BLaER1 (cell line): ENCODE results near the gene LRRC27.

Experiments
- H3K27ac ChIP-seq: shearing (Covaris generic); formaldehyde crosslinking; 2 replicates; pipeline ENCODE4 v1.8.1; 2022
- H3K27me3 ChIP-seq: shearing (Covaris generic); formaldehyde crosslinking; 2 replicates; pipeline ENCODE4 v1.8.1; 2022
- H3K36me3 ChIP-seq: shearing (Covaris generic); formaldehyde crosslinking; 2 replicates; pipeline ENCODE4 v1.8.1; 2022
- H3K4me1 ChIP-seq: shearing (Covaris generic); formaldehyde crosslinking; 2 replicates; pipeline ENCODE4 v1.8.1; 2022
- H3K4me2 ChIP-seq: shearing (Covaris generic); formaldehyde crosslinking; 2 replicates; pipeline ENCODE4 v1.8.1; 2022
- H3K4me3 ChIP-seq: shearing (Covaris generic); formaldehyde crosslinking; 2 replicates; pipeline ENCODE4 v1.8.1; 2022
- H3K9ac ChIP-seq: shearing (Covaris generic); formaldehyde crosslinking; 2 replicates; pipeline ENCODE4 v1.8.1; 2022
- H3K9me3 ChIP-seq: shearing (Covaris generic); formaldehyde crosslinking; 2 replicates; pipeline ENCODE4 v1.8.1; 2022
- H4K20me1 ChIP-seq: shearing (Covaris generic); formaldehyde crosslinking; 2 replicates; pipeline ENCODE4 v1.8.1; 2022
- Cebpa-rat ChIP-seq: shearing (Covaris generic); IDR thresholded peaks from 2 replicates; pipeline ENCODE4 v1.8.1; 2022

Gene LRRC27

DNA sequence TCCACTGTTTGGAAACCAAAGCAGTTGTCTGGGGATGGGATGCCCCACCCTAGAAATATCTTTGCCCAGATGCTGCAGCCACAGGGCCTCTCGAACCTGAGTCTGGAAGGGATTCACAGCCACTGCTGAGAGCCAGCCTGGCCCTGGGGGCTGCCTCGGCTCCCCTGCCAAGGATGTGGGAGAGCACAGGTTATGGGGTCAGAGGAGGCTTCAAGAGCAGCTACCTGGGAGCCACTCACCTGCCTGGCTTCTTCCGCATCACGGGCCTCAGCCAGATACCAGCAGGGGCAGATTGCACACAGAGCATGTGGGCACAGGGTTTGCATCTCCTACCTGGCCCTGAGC, 59.7 kb downstream of the LRRC27 start:
- H3K9ac ChIP-seq, result no peak overlapping the region
- H3K27ac ChIP-seq, result no peak overlapping the region
- H3K4me1 ChIP-seq, result peaks cover 72% of the 10 kb centered on the region
- no peak overlapping the region for H3K4me3 ChIP-seq
- no peaks in the 10 kb centered on the region for H3K9me3 ChIP-seq
- peaks cover 28% of the 10 kb centered on the region; the same call in 1 of the 2 replicates for H3K27me3 ChIP-seq
- peaks cover 18% of the 10 kb centered on the region for H4K20me1 ChIP-seq
- H3K4me2 ChIP-seq, result no peak overlapping the region
- no peak for TF ChIP-seq Cebpa-rat
- no peaks in the 10 kb centered on the region for H3K36me3 ChIP-seq

DNA sequence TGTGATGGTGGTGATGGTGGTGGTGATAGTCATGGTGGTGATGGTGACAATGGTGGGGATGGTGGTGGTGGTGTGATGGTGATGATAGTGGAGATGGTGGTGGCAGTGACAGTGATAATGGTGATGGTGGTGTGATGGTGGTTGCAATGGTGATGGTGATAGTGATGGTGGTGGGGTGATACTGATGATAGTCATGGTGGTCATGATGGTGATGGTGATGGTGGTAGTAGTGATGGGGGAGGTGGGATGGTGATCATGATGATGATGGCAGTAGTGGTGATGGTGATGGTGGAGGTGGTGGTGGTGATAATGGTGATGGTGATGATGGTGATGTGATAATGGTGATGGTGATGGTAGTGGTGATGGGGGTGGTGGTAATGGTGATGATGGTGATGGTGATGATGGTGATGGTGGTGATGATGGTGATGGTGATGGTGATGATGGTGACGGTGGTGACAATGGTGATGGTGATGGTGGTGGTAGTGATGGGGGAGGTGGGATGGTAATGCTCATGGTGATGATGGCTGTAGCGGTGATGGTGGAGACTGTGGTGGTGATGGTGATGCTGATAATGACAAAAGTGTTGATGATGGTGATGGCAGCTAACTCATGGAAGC, 60.3 kb downstream of the LRRC27 start:
- no peaks in the 10 kb centered on the region for H3K36me3 ChIP-seq
- no peak overlapping the region for H3K4me3 ChIP-seq
- no peak overlapping the region for H3K27ac ChIP-seq
- H3K9me3 ChIP-seq, result no peaks in the 10 kb centered on the region
- H3K4me1 ChIP-seq, result peaks cover 66% of the 10 kb centered on the region
- H3K4me2 ChIP-seq, result no peak overlapping the region
- H3K27me3 ChIP-seq, result peaks cover 28% of the 10 kb centered on the region; the same call in 1 of the 2 replicates
- H3K9ac ChIP-seq, result no peak overlapping the region
- peaks cover 12% of the 10 kb centered on the region; the same call in 1 of the 2 replicates for H4K20me1 ChIP-seq
- no peak for TF ChIP-seq Cebpa-rat

DNA sequence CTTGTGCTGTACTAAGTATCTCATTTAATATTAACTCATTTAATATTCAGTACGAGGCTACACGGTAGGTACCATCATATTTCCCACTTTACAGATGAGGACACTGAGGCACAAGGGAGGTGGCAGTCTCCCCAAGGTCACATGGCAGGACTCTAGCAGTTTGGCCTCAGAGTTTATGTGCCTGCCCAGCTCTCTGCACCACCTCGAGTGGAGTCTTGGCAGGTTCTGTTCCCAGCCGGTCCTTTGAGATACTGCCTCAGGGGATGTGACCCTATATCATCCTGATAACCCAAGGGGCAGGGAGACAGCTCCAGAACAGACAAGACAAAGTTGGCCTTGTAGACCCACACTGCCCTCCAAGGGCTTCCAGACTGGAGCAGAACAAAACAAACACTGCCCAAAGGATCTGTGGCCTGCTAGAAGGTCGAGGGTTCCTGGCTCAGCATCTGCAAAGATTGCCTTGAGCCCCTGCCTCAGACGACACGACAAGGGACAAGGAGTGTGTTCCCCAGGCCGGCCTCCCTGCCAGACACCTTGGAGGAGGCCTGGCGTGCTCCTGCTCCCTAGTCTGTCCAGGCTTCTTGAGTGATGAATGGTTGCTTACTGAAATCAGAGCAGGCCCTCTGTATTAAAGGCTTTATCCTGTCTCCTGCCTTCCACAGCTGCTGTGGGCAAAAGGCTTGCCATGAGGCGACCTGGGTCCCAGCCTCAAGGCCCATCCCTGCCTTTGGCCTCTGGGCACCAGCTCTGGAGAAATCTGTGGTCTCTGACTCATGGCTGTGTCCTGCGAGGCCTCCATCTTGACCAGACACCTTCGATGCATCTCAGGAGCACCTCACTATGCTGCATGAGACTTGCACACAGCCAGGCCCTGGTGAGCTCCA, 61.1 kb downstream of the LRRC27 start:
- Histone ChIP-seq H4K20me1 (peaks cover 11% of the 10 kb centered on the region), H3K9ac (no peak overlapping the region)
- no peak for TF ChIP-seq Cebpa-rat

DNA sequence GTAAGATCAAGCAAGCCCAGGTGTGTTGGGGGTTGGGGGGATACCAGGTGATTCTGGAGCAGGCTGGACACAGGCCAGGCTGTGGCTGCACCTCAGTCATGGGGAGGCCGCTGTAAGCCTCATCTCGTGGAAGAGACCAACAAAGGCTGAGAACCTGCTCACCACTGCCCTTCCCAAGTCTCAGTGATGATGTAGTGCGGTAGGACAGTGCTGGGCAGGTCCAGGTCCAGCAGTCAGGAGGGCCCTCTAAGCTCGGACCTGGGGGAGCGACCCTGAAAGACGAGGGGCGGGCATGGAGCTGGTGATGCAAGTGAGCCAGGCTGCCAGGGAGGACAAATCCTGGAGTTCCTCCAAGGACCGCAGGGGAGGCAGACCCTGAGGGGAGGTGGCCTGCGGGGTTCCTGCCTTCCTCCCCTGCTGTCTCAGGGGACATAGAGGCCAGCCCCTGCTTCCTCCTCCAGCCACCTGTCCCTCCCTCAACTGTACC, 61.7 kb downstream of the LRRC27 start:
- Histone ChIP-seq H3K4me1 (peaks cover 72% of the 10 kb centered on the region), H3K27me3 (peaks cover 35% of the 10 kb centered on the region), H3K27ac (no peak overlapping the region), H3K4me3 (0 out of 2 replicates have a peak overlapping the region, but pooled peaks have one; percentile 24), H3K4me2 (peak overlapping the region; percentile 99), H3K9me3 (no peaks in the 10 kb centered on the region), H4K20me1 (peaks cover 18% of the 10 kb centered on the region), H3K9ac (no peak overlapping the region; the same call in 1 of the 2 replicates), H3K36me3 (no peaks in the 10 kb centered on the region)
- no peak for TF ChIP-seq Cebpa-rat

More for the DNA sequence above, 61.1 kb downstream of the LRRC27 start:
- H3K4me1 ChIP-seq, result peaks cover 66% of the 10 kb centered on the region
- H3K27ac ChIP-seq, result no peak overlapping the region
- H3K27me3 ChIP-seq, result peaks cover 30% of the 10 kb centered on the region; the same call in 1 of the 2 replicates
- no peaks in the 10 kb centered on the region for H3K9me3 ChIP-seq
- H3K4me3 ChIP-seq, result no peak overlapping the region
- no peaks in the 10 kb centered on the region for H3K36me3 ChIP-seq
- H3K4me2 ChIP-seq, result peak overlapping the region; percentile 99

DNA sequence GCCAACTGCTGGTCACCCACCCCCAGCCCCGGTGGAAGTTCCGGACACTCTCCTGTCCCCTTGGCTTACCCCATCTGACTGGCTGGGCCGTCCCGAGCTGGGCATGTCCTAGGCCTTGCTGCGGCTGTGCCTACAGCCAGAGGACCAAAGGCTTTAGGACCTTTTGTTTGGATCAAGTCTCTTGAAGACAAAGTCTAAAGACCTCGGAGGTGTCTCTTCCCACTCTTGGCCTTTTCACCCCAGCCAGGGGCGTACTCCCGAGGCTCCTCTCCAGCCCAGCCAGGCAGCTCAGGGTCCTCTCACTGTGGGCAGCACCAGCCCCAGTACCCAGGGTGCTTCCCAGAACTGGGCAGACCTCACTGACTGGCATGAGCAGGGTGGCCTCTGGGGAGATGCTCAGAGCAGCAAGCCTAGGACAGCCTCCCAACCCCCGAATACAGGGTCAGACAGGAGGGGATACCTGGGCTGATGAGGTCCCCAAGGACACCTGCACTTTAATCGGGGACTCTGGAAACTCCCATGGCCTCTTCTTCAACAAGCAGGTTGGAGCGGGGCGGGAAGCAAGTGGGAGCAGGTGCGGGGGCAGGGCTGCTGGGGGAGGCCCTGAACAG, 62.3 kb downstream of the LRRC27 start:
- no peak overlapping the region for H3K27ac ChIP-seq
- peak overlapping the region; percentile 99 for H3K4me2 ChIP-seq
- H4K20me1 ChIP-seq, result peaks cover 24% of the 10 kb centered on the region
- 0 out of 2 replicates have a peak overlapping the region, but pooled peaks have one; percentile 24 for H3K4me3 ChIP-seq
- H3K9ac ChIP-seq, result peak overlapping the region; percentile 8; the same call in 1 of the 2 replicates
- peaks cover 35% of the 10 kb centered on the region for H3K27me3 ChIP-seq
- H3K4me1 ChIP-seq, result peaks cover 72% of the 10 kb centered on the region
- no peaks in the 10 kb centered on the region for H3K36me3 ChIP-seq
- H3K9me3 ChIP-seq, result no peaks in the 10 kb centered on the region
- TF ChIP-seq Cebpa-rat, result no peak

DNA sequence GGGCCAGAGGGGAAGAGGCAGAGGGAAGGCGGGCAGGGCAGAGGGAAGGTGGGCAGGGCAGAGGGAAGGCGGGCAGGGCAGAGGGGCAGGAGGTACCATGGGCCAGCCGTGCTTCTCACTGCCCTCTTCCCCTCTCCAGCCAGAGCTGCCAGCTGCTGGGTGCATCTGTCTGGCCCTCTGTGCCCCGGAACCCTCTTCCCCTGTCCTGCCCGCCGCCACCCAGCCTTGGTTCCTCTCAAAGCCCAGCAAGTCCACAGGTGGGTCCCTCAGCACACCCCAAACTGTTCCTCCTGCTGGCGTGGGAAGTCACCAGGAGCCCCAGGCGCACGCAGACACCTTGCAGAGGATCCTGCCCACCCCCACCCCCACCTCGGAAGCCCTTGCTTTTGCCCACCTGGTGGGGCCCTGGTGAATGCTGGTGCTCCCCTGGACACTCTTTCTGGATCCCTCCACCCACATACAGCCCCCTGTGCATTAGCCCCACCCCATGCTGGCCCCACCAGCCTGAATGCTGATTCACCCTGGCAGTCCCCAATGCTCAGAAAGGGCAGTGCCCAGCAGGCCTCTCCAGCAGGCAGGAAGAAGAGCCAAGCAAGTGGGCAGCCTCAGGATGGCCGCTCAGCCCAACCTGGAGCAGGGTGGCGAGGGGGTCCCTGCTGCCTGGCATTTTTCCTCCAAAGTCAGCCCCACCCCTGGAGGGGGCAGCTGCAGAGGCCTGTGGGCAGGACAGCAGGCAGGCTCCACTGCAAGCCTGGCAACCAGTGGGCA, 63.1 kb downstream of the LRRC27 start:
- H4K20me1 ChIP-seq, result peaks cover 32% of the 10 kb centered on the region
- H3K27ac ChIP-seq, result no peak overlapping the region; the same call in 1 of the 2 replicates
- H3K9me3 ChIP-seq, result no peaks in the 10 kb centered on the region
- peaks cover 35% of the 10 kb centered on the region for H3K27me3 ChIP-seq
- peak overlapping the region; percentile 86; the same call in 1 of the 2 replicates for H3K9ac ChIP-seq
- H3K4me1 ChIP-seq, result peaks cover 72% of the 10 kb centered on the region
- H3K36me3 ChIP-seq, result no peaks in the 10 kb centered on the region
- H3K4me3 ChIP-seq, result peak overlapping the region; percentile 84
- TF ChIP-seq Cebpa-rat, result no peak
- H3K4me2 ChIP-seq, result peak overlapping the region; percentile 99

DNA sequence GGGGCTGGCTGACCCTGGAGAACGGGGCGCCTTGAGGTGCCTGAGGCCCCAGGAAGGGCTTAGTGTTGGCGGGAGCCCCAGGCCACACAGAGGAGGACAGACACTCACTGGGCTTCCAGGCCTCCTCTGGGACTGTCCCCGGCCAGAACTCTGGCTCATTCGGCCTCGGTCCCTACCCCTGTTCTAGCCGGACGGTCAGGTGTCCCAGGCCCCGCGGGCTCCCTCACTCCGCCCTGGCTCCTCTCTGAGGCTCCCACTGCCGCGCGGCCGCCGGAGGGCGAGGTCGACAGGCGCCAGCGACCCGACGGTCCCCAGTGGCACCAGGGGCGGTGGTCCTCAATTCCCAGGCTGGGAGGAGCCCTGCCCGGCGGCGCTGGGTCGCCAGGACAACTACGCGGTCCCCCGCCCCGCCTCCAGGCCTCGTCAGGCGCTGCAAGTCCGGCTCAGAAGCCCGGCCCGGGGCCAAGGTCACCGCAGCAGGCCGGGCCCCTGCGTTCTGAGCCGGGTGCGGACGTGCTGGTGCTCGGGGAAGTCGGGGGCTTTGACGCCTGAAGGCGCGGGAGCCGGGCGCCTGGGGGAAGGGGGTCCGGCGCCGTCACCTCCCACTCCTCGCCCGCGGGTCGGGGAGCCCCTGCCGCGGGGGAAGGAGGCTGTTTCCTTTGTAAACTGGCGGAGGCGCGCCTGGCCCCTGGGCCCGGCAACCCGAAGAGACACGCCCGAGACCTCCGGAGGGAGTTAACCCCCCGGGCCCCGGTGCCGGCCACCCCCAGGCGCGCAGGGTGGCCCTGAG, 63.9 kb downstream of the LRRC27 start:
- no peak for TF ChIP-seq Cebpa-rat
- H3K4me1 ChIP-seq, result peaks cover 72% of the 10 kb centered on the region
- peaks cover 32% of the 10 kb centered on the region for H3K27me3 ChIP-seq
- H3K36me3 ChIP-seq, result no peaks in the 10 kb centered on the region
- peak overlapping the region; percentile 86 for H3K9ac ChIP-seq
- H4K20me1 ChIP-seq, result peaks cover 40% of the 10 kb centered on the region
- H3K4me2 ChIP-seq, result peak overlapping the region; percentile 99
- H3K4me3 ChIP-seq, result peak overlapping the region; percentile 84
- H3K9me3 ChIP-seq, result no peaks in the 10 kb centered on the region
- peak overlapping the region; percentile 92 for H3K27ac ChIP-seq

DNA sequence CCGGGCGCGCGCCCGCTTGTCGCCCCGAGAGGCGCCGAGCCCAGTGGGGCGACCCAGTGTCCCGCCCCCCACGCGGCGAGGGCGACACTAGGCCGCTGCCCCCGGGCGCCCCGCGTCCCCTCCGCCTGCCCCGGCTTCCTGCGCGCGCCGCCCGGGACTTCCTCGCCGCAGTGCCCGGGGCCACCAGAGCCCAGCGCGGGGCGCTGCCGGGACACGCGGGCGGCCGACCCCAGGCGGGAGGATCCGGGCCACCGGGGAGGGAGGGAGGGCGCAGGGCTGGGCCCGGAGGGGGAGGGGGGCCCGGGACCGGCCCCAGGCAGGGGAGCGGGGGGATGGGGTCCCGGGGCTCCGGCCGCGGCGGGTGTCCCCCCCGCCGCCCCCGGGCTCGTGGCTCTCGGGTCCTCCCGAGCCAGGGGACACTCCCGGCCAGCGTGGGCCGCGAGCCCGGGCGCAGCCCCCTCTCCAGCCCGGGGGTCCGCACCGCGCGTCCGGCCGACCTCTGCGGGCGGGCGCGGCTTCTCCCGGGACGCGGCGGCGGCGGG, 64.6 kb downstream of the LRRC27 start:
- TF ChIP-seq Cebpa-rat, result no peak
- peak overlapping the region; percentile 86 for H3K9ac ChIP-seq
- peak overlapping the region; percentile 99 for H3K4me2 ChIP-seq
- peak overlapping the region; percentile 84 for H3K4me3 ChIP-seq
- peaks cover 78% of the 10 kb centered on the region for H3K4me1 ChIP-seq
- peaks cover 47% of the 10 kb centered on the region for H4K20me1 ChIP-seq
- H3K36me3 ChIP-seq, result no peaks in the 10 kb centered on the region
- no peaks in the 10 kb centered on the region for H3K9me3 ChIP-seq
- peaks cover 29% of the 10 kb centered on the region for H3K27me3 ChIP-seq
- peak overlapping the region; percentile 92 for H3K27ac ChIP-seq
